HepG2 (cell line): ENCODE results near the gene RAD51D. TPM values are rescaled to one million over a fixed set of nuclear protein-coding genes. Genes with fewer than 3 reads are reported as not detected.

Experiments
- EP300 ChIP-seq, 3 experiments: sonication (generic) in 1 of 3; formaldehyde crosslinking in 1 of 3; IDR thresholded peaks; 2 replicates each; pipeline versions ENCODE4 v1.5.1 to v1.6.1; 2011 to 2020; ENCODE audit warnings: low read depth in 2 of 3, low read length in 2 of 3, borderline replicate concordance in 1 of 3, improper control_type of control experiment in 1 of 3, mild to moderate bottlenecking in 1 of 3, missing genetic modification reagents in 1 of 3, moderate library complexity in 1 of 3
- GATAD1 ChIP-seq: IDR thresholded peaks from 2 replicates; pipeline ENCODE4 v1.6.1; 2016; ENCODE audit warnings: missing genetic modification reagents, missing compliant biosample characterization
- PPARG ChIP-seq: conservative IDR thresholded peaks from 2 replicates; pipeline ENCODE4 v1.6.1; 2016; ENCODE audit warnings: missing biosample characterization, missing genetic modification reagents
- PRPF4 ChIP-seq: fragments of 200-400 bp; formaldehyde crosslinking; IDR thresholded peaks from 2 replicates; pipeline ENCODE4 v1.6.1; 2016; ENCODE audit warnings: low read length, low read depth; ENCODE audit not compliant: poor library complexity, severe bottlenecking
- SALL1 ChIP-seq: sonication (generic); formaldehyde crosslinking; IDR thresholded peaks from 2 replicates; pipeline ENCODE4 v1.8.0; 2022; ENCODE audit warnings: mild to moderate bottlenecking, missing genetic modification reagents
- SKI ChIP-seq: fragments of 450-650 bp; IDR thresholded peaks from one replicate; pipeline ENCODE4 v1.6.1; 2018; ENCODE audit warnings: mild to moderate bottlenecking; ENCODE audit not compliant: partially characterized antibody
- ZKSCAN5 ChIP-seq: sonication (generic); formaldehyde crosslinking; IDR thresholded peaks from 2 replicates; pipeline ENCODE4 v1.5.1; 2020; ENCODE audit warnings: mild to moderate bottlenecking, missing genetic modification reagents
- ZNF510 ChIP-seq: sonication (generic); formaldehyde crosslinking; IDR thresholded peaks from 2 replicates; pipeline ENCODE4 v1.4.0; 2020; ENCODE audit warnings: low read depth, mild to moderate bottlenecking, missing genetic modification reagents
- ZNF605 ChIP-seq: sonication (generic); formaldehyde crosslinking; IDR thresholded peaks from 2 replicates; pipeline ENCODE4 v1.8.0; 2022; ENCODE audit warnings: mild to moderate bottlenecking, missing genetic modification reagents
- ZNF7 ChIP-seq: IDR thresholded peaks from 2 replicates; pipeline ENCODE4 v1.6.1; 2016; ENCODE audit warnings: missing biosample characterization, missing genetic modification reagents
- ZNF720 ChIP-seq: sonication (generic); formaldehyde crosslinking; IDR thresholded peaks from 2 replicates; pipeline ENCODE4 v1.4.0; 2020; ENCODE audit warnings: missing genetic modification reagents
- ZNF781 ChIP-seq: sonication (generic); formaldehyde crosslinking; IDR thresholded peaks from 2 replicates; pipeline ENCODE4 v1.5.1; 2020; ENCODE audit warnings: borderline replicate concordance, mild to moderate bottlenecking, missing genetic modification reagents; ENCODE audit errors: not compliant biosample characterization
- polyA plus RNA-seq, 8 experiments: library from polyadenylated mRNA; depleted of rRNA in 3 of 8; stranded (reverse) in 7 of 8; unstranded in 1 of 8; fragments of >200 nt; fragmentation: Illumina TruSeq in 4 of 8; extraction: Trizol in 4 of 8; gene quantifications; 2 replicates each; pipeline versions ENCODE4 v1.2.1 to v1.2.3, GENCODE V29; 2011 to 2016; ENCODE audit warnings: low read depth in 4 of 8, missing spikeins in 1 of 8, mixed read lengths in 1 of 8; ENCODE audit not compliant: insufficient read depth in 1 of 8
- total RNA-seq, 5 experiments: library from RNA; depleted of rRNA; stranded (reverse); fragments of >200 nt; fragmentation: Illumina TruSeq; extraction: Trizol; gene quantifications; 2 replicates each; pipeline ENCODE4 v1.2.3, GENCODE V29; 2016; ENCODE audit warnings: low read depth in 1 of 5
- TF ChIP-seq, protein P1 (sequence below): sonication (generic); formaldehyde crosslinking; IDR thresholded peaks from 2 replicates; pipeline ENCODE4 v1.5.0; 2020; ENCODE audit warnings: mild to moderate bottlenecking, missing genetic modification reagents, borderline replicate concordance
- TF ChIP-seq, protein P2 (sequence below), 2 experiments: sonication (generic) in 1 of 2; formaldehyde crosslinking in 1 of 2; IDR thresholded peaks; 2 replicates each; pipeline versions ENCODE4 v1.5.1 to v1.6.1; 2011 to 2020; ENCODE audit warnings: borderline replicate concordance in 1 of 2, low read depth in 1 of 2, low read length in 1 of 2, mild to moderate bottlenecking in 1 of 2, missing genetic modification reagents in 1 of 2, moderate library complexity in 1 of 2
- TF ChIP-seq, protein P3 (sequence below): sonication (generic); formaldehyde crosslinking; conservative IDR thresholded peaks from 2 replicates; pipeline ENCODE4 v1.8.0; 2022; ENCODE audit warnings: mild to moderate bottlenecking, moderate library complexity, missing genetic modification reagents

Gene RAD51D
- total and polyA plus RNA-seq, 2 of the 13 experiments (the other 11 are each of a cell fraction or from before 2014, with no cell fraction given): 6.7 to 13.1 TPM

DNA sequence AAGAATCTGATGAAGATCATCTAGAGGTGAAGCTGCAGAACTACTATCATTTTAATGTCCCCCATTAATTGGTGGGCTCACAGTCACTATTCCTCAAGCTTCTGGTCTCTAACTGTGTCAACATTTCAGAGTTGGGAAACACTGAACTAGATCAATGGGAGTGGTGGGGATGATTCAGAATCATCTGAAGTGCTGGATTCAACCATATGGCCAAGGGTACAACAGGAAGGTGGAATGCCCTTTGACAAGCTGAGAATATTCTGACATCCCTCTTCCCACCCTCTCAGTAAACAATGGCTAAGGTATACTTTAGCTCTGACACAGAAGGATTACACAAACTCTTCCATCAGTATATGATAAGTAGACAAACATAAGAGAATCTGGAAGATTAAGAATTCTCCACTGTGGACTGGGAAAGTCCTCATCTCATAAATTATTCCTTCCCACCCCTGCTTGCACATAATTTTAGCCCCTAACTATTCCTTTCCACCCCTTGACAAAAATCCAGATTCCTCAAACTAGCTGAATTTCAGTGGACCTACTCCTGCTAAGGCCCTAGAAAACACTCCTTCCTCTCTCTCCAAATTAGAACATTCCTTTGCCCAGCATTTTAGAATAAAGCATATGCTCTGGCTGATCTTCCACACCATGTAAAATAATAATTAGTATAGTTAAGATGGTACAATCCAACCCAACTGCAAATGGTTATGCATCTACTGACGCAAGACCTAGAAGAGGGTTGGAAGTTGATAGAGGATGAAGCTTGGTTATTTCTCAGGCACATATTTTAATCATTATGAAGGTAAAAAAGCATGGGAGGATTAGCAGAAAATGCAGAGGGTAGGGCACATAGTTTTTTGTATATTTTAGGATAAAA lies 39.9 kb downstream of the RAD51D start (continued):
- TF ChIP-seq, protein P1, sequence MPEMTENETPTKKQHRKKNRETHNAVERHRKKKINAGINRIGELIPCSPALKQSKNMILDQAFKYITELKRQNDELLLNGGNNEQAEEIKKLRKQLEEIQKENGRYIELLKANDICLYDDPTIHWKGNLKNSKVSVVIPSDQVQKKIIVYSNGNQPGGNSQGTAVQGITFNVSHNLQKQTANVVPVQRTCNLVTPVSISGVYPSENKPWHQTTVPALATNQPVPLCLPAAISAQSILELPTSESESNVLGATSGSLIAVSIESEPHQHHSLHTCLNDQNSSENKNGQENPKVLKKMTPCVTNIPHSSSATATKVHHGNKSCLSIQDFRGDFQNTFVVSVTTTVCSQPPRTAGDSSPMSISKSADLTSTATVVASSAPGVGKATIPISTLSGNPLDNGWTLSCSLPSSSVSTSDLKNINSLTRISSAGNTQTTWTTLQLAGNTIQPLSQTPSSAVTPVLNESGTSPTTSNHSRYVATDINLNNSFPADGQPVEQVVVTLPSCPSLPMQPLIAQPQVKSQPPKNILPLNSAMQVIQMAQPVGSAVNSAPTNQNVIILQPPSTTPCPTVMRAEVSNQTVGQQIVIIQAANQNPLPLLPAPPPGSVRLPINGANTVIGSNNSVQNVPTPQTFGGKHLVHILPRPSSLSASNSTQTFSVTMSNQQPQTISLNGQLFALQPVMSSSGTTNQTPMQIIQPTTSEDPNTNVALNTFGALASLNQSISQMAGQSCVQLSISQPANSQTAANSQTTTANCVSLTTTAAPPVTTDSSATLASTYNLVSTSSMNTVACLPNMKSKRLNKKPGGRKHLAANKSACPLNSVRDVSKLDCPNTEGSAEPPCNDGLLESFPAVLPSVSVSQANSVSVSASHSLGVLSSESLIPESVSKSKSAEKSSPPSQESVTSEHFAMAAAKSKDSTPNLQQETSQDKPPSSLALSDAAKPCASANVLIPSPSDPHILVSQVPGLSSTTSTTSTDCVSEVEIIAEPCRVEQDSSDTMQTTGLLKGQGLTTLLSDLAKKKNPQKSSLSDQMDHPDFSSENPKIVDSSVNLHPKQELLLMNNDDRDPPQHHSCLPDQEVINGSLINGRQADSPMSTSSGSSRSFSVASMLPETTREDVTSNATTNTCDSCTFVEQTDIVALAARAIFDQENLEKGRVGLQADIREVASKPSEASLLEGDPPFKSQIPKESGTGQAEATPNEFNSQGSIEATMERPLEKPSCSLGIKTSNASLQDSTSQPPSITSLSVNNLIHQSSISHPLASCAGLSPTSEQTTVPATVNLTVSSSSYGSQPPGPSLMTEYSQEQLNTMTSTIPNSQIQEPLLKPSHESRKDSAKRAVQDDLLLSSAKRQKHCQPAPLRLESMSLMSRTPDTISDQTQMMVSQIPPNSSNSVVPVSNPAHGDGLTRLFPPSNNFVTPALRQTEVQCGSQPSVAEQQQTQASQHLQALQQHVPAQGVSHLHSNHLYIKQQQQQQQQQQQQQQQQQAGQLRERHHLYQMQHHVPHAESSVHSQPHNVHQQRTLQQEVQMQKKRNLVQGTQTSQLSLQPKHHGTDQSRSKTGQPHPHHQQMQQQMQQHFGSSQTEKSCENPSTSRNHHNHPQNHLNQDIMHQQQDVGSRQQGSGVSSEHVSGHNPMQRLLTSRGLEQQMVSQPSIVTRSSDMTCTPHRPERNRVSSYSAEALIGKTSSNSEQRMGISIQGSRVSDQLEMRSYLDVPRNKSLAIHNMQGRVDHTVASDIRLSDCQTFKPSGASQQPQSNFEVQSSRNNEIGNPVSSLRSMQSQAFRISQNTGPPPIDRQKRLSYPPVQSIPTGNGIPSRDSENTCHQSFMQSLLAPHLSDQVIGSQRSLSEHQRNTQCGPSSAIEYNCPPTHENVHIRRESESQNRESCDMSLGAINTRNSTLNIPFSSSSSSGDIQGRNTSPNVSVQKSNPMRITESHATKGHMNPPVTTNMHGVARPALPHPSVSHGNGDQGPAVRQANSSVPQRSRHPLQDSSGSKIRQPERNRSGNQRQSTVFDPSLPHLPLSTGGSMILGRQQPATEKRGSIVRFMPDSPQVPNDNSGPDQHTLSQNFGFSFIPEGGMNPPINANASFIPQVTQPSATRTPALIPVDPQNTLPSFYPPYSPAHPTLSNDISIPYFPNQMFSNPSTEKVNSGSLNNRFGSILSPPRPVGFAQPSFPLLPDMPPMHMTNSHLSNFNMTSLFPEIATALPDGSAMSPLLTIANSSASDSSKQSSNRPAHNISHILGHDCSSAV: no peak
- TF ChIP-seq ZNF7 (CRISPR knock-in tag): no peak
- no peak for TF ChIP-seq PRPF4
- TF ChIP-seq EP300 (IDR thresholded peaks at IDR 0.05; ENCODE audit: low read depth in 2 of 2, low read length in 2 of 2): peak in 1 of 2 experiments; percentile 74; a peak in 2 of 4 replicates
- TF ChIP-seq EP300 (CRISPR knock-in tag; IDR thresholded peaks at IDR 0.05; ENCODE audit: borderline replicate concordance): no peak
- TF ChIP-seq SALL1 (CRISPR knock-in tag): peak; percentile 46; the same call in 1 of the 2 replicates
- TF ChIP-seq ZKSCAN5: no peak
- TF ChIP-seq ZNF781 (CRISPR knock-in tag): no peak
- TF ChIP-seq, protein P2, sequence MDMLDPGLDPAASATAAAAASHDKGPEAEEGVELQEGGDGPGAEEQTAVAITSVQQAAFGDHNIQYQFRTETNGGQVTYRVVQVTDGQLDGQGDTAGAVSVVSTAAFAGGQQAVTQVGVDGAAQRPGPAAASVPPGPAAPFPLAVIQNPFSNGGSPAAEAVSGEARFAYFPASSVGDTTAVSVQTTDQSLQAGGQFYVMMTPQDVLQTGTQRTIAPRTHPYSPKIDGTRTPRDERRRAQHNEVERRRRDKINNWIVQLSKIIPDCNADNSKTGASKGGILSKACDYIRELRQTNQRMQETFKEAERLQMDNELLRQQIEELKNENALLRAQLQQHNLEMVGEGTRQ (IDR thresholded peaks at IDR 0.05; ENCODE audit: low read depth, low read length): no peak
- TF ChIP-seq, protein P2 (CRISPR knock-in tag; IDR thresholded peaks at IDR 0.05; ENCODE audit: borderline replicate concordance): no peak
- no peak; the same call in 1 of the 2 replicates for TF ChIP-seq GATAD1 (CRISPR knock-in tag)
- no peak for TF ChIP-seq ZNF510
- TF ChIP-seq PPARG (CRISPR knock-in tag): peak; percentile 73; the same call in 1 of the 2 replicates
- TF ChIP-seq SKI: peak; percentile 29
- no peak for TF ChIP-seq ZNF605
- TF ChIP-seq ZNF720 (CRISPR knock-in tag): no peak
- TF ChIP-seq, protein P3, sequence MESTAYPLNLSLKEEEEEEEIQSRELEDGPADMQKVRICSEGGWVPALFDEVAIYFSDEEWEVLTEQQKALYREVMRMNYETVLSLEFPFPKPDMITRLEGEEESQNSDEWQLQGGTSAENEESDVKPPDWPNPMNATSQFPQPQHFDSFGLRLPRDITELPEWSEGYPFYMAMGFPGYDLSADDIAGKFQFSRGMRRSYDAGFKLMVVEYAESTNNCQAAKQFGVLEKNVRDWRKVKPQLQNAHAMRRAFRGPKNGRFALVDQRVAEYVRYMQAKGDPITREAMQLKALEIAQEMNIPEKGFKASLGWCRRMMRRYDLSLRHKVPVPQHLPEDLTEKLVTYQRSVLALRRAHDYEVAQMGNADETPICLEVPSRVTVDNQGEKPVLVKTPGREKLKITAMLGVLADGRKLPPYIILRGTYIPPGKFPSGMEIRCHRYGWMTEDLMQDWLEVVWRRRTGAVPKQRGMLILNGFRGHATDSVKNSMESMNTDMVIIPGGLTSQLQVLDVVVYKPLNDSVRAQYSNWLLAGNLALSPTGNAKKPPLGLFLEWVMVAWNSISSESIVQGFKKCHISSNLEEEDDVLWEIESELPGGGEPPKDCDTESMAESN (CRISPR knock-in tag): no peak
